Left cardiac atrium (tissue), 4 donors: ENCODE results near the gene ODAPH. TPM values are rescaled to one million over a fixed set of nuclear protein-coding genes. Genes with fewer than 3 reads are reported as not detected.
"Not testable (repeated sequence)": the region's sequence is repeated elsewhere in the genome, so short reads cannot be mapped to it uniquely, and the experiment has no call there.

ENCODE experiments used
- ATAC-seq, 2 donors: fragments of 200-7000 bp; cut with Tn5 transposase; one replicate each; pipeline ENCODE4 v1.9.1; 2020; ENCODE audit warnings: mild to moderate bottlenecking in 2 of 2, moderate library complexity in 2 of 2
- DNase-seq: peaks from one replicate; pipeline ENCODE4 v3.0.0-alpha.2; 2020
- intact Hi-C, 2 donors: fragments of 100-400 bp; cut with DNase I; formaldehyde crosslinking; loops; one replicate each; pipeline versions ENCODE4 v1.14.1 to v1.15.1; 2022 to 2023
- total RNA-seq, 2 donors: library from RNA; stranded (reverse); fragmentation: NEBNext Ultra II Directional; extraction: Animal tissue kit (Norgen Biotek cat#: 25700); gene quantifications; one replicate each; pipeline ENCODE4 v1.2.1, GENCODE V29; 2021
- donor health status: DM: no; HTN: yes; CAD: no.
- donor health status: DM: no; HTN: yes; CAD: no; lungs with severe emphysema.
- donor health status: DM: yes; HTN: yes; CAD: no.
- donor health status: Dilated cardiomyopathy.

ODAPH gene
- total RNA-seq, 2 donors from 2014 or later, result not detected

DNA sequence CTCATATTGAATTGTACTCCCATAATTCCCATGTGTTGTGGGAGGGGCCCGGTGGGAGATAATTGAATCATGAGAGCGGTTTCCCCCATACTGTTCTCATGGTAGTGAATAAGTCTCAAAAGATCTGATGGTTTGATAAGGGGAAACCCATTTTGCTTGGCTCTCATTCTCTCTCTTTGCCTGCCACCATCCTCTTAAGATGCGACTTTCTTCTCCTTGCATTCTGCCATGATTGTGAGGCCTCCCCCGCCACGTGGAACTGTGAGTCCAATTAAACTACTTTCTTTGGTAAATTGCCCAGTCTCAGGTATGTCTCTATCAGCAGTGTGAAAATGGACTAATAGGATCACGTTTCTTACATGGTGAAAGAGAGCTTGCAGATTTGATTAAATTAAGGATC lies 18.6 kb upstream of the ODAPH start:
- DNase-seq, ATAC-seq, intact Hi-C loops: not testable (repeated sequence)

DNA sequence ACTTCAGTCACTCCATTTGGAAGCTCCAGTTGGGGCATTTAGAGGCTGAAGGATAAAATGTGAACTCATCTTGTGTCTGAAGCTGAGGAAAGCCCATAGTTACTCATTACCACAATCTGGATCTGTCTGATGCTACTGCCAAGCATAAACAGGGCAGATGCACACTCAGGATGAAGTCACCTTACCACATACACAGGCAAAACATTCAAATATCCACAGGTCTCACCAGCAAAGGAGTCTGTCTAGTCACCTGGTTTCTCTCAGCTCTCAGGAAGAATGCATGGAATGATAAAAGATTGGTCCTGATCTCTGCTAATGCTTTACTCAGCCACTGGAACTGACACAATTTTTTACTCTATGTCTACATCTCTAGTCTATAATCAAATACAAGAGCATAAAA lies 13.0 kb upstream of the ODAPH start:
- intact Hi-C loops, result no loop called here
- no peak for DNase-seq

GRCh38 chr4:75544220-75544619 lies 11.6 kb upstream of the ODAPH start:
- DNase-seq, ATAC-seq, intact Hi-C loops: not testable (repeated sequence)

More for the DNA sequence above, 13.0 kb upstream of the ODAPH start:
- no peak for ATAC-seq

- DNase-seq (no peak), ATAC-seq (no peak)
- intact Hi-C loops, result no loop called here
Measured at GRCh38 chr4:75544870-75545269, 11.0 kb upstream of the ODAPH start.

GRCh38 chr4:75545526-75545925 lies 10.3 kb upstream of the ODAPH start:
- ATAC-seq, result no peak
- DNase-seq, result no peak
- intact Hi-C loops, result no loop called here

GRCh38 chr4:75547647-75548387 lies 8.0 kb upstream of the ODAPH start:
- DNase-seq, result peak; percentile 63
- intact Hi-C loops, result no loop called here
- ATAC-seq, result peak; percentile 26 to 41

- DNase-seq (no peak), ATAC-seq (no peak)
- intact Hi-C loops, result no loop called here
Measured at GRCh38 chr4:75549019-75549418, 6.8 kb upstream of the ODAPH start.

DNA sequence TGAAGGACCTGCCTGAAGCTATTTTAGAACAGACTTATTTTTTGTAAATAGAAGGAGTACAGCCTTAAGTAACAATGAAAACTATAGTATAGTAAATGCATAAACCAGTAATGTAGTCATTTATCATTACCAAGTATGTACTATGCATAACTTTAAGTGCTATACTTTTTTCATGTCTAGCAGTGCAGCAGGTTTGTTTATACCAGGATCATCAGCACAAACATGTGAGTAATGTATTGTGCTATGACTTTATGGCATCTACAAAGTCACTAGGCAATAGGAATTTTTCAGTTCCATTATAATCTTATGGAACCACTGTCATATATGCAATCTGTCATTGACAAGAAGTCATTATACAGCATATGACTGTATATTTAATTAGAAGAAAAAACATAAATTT lies 3.4 kb upstream of the ODAPH start:
- intact Hi-C loops, result no loop called here
- no peak for DNase-seq
- ATAC-seq, result no peak

DNA sequence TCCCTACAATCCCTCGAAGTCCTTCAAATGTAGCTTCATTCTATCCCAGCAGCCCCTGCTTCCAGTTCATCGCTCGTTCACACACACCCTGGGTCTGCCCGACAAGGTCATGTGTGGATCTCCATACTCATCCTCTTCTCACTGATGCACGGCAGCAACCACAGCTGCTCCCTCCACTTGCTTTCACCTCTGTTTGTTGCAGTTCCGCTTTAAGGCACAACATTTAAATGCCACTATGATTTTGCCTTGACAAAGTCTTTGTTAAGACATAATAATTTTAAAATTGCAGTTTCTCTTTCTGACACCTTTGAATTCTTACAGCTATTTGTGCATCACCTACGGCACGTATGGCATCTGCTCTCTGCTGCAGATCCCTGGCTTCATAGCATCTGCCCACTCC lies 1.8 kb downstream of the ODAPH start:
- no peak for DNase-seq
- intact Hi-C loops, result no loop called here
- no peak for ATAC-seq

GRCh38 chr4:75561789-75562188 lies 5.9 kb downstream of the ODAPH start:
- ATAC-seq, result no peak
- no peak for DNase-seq
- intact Hi-C loops, result no loop called here

DNA sequence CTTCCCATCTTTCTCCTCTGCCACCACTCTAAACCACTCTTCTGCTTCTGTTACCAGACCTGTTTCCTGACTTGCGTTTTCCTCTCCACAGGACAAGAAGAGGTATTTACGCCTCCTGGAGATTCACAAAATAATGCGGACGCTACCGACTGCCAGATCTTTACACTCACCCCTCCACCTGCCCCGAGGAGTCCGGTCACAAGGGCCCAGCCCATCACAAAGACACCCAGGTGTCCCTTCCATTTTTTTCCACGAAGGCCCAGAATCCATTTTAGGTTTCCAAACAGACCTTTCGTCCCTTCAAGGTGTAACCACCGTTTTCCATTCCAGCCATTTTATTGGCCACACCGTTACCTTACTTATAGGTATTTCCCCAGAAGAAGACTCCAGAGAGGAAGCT lies 8.2 kb downstream of the ODAPH start:
- ATAC-seq, result no peak
- intact Hi-C loops, result no loop called here
- DNase-seq, result no peak

DNA sequence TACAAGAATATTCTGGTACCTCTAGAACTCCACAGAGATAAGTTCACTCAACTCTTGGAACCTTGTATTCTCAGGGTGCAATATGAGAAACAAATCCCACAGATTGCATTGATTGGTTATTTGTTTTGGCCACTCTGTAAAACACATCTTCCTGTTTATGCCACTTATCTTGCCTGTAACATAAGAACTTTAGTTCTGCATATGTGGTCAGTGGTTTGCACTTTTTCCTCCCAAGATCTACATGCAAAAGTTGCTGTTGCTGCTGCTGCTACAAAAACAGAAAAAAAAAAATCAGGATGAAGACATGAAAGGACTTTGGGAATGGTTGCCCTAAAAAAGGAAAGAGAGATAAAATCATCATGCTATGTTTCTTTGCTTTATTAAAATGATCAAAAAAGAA lies 9.6 kb downstream of the ODAPH start:
- intact Hi-C loops, result no loop called here
- ATAC-seq (no peak), DNase-seq (no peak)

DNA sequence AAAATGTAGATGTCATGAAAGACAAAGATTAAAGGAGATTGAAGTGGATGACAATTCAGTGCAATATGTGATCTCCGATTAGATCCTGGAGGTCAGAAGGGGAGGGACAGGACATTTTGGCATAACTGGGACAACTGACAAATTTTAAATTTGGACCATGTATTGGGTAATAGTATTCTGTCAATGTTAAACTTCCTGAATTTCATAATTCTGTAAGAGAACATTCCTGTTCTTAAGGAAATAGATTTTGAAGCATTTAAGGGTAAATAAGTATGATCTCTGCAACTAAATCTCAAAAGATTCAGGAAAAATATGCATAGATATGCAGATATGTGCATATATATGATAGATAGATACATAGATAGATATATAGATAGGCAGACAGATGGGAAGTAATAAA lies 11.0 kb downstream of the ODAPH start:
- ATAC-seq, result no peak
- DNase-seq, result no peak
- intact Hi-C loops, result no loop called here

DNA sequence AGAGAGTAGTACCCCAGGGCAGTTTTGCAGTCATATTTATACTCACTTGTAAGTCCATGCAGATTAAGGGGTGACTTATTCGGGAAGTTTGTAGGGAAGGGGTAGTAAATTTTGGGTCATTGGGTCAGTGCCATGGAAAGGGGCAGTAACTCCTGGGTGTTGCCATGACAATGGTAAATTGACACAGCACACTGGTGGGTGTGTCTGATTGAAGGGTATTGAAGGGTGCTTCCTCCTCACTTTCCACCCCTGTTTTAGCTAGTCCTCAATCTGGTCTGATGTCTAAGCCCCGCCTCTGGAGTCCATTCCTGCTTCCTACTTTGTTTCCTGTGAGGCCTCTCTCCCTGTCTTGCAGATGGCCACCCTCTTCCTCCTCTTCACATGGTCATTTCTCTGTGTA lies 11.9 kb downstream of the ODAPH start:
- ATAC-seq, result no peak
- no peak for DNase-seq
- intact Hi-C loops, result no loop called here

GRCh38 chr4:75584067-75584466 lies 28.2 kb downstream of the ODAPH start:
- intact Hi-C loops, result no loop called here
- ATAC-seq, result no peak

DNA sequence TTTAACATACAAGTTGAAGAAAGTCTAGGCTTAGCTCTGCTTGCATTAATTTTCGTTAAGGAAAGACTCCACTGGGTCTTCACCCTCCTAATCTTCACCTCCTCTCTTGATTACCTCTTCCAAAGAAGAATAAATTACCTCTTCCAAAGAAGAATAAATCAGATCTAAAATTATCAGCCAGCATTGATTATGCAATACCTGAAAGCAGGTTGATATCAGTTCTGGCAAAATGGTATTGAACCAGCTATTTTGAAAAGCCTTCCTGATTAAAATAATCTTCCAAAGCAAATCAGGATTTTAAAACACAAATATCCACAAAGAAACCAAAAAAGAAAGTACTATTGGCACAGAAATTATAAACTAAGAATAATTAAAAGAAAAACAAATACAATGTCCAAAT lies 37.5 kb downstream of the ODAPH start:
- DNase-seq (no peak), ATAC-seq (no peak)
- intact Hi-C loops, result no loop called here

More at GRCh38 chr4:75584067-75584466, 28.2 kb downstream of the ODAPH start:
- DNase-seq, result no peak

- no peak for DNase-seq
- intact Hi-C loops, result no loop called here
- no peak for ATAC-seq
Measured at GRCh38 chr4:75596061-75596460, 40.2 kb downstream of the ODAPH start.

GRCh38 chr4:75598390-75598789 lies 42.5 kb downstream of the ODAPH start:
- intact Hi-C loops, result no loop called here
- ATAC-seq (no peak), DNase-seq (no peak)

DNA sequence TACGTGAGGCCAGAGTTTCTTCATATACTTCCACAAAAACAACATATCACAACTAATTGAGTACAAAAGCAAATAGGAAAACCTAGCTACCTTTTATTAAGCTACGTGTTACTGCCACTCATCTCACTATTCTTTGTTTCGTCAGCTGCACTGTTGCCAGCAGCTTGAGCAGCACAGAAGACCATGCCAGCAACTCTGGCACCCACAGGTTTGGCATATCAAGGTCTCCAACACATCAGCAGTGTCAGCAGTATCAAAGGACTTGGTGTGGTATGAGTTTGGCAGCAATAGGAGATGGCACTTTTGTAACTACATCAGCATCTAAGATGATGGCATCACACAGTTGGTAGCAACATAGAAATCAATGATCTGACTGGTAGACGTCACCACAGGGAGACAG lies 43.8 kb downstream of the ODAPH start:
- no peak for DNase-seq
- intact Hi-C loops, result no loop called here
- ATAC-seq, result peak in 1 of 2 donors; percentile 37

GRCh38 chr4:75605928-75606327 lies 50.1 kb downstream of the ODAPH start:
- ATAC-seq, result no peak
- DNase-seq, result no peak
- intact Hi-C loops, result no loop called here

- DNase-seq (no peak), ATAC-seq (no peak)
- intact Hi-C loops, result no loop called here
Measured at GRCh38 chr4:75612306-75612705, 56.4 kb downstream of the ODAPH start.
